ENCODE data around the gene CEP85L.

The CEP85L gene

DNA sequence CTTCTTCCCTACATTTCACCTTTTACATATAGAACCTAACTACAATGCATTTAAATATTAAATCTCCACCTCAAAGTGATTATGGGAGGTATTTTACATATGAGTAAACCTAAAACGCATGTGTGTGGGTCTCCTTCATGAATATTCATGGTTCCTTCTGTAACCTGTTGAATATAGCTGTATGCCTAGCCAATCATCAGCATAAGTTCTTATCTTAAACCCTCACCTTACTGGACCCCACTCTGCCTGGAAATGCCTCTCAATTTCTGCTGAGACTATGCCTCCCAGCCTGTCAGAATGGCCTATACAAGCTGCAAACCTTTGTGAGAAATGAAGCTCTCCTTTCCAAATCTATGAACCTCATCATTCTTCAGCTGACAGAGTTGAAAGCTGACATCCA, 21.3 kb downstream of the CEP85L start:
- no peak overlapping the region for H3K4me3 ChIP-seq (ENCODE audit: low read length)
- no CpG with 5 or more reads among the region's 1 CpG for WGBS (ENCODE audit: extremely low coverage, insufficient coverage, low lambda C conversion rate)
- H2AK5ac ChIP-seq (ENCODE audit: low read length) = no peak overlapping the region
- H3K4me1 ChIP-seq (ENCODE audit: control insufficient read depth, low read depth, low read length) = no peaks in the 10 kb centered on the region
- no peak overlapping the region for H2BK5ac ChIP-seq (ENCODE audit: low read length)
- H3K23ac ChIP-seq (ENCODE audit: low read length) = no peak overlapping the region
- no peak overlapping the region for H3K9ac ChIP-seq (ENCODE audit: low read length)
- no peak overlapping the region for H3K56ac ChIP-seq (ENCODE audit: low read length)
- no peak overlapping the region for H2BK120ac ChIP-seq (ENCODE audit: low read depth, low read length)
- no peak for DNase-seq
- no peak overlapping the region for H4K8ac ChIP-seq (ENCODE audit: low read depth, low read length)
- no peak overlapping the region for H3K4me2 ChIP-seq (ENCODE audit: low read length)
- H3K79me1 ChIP-seq (ENCODE audit: low read length) = no peaks in the 10 kb centered on the region
- no peaks in the 10 kb centered on the region for H3K79me2 ChIP-seq (ENCODE audit: control insufficient read depth, insufficient read depth, low read length)
- no peak overlapping the region for H4K5ac ChIP-seq (ENCODE audit: low read length)
- no peaks in the 10 kb centered on the region for H3K27me3 ChIP-seq (ENCODE audit: insufficient read depth, low read length, poor library complexity)
- H3K27ac ChIP-seq (ENCODE audit: low read depth, low read length) = no peak overlapping the region
- H2BK15ac ChIP-seq (replicated peaks; ENCODE audit: low read depth) = no peak overlapping the region
- H3K4ac ChIP-seq (ENCODE audit: low read depth, low read length) = no peak overlapping the region
- no peaks in the 10 kb centered on the region for H3K36me3 ChIP-seq (ENCODE audit: control insufficient read depth, insufficient read depth, low read length)
- H3K18ac ChIP-seq (ENCODE audit: low read length) = no peak overlapping the region

DNA sequence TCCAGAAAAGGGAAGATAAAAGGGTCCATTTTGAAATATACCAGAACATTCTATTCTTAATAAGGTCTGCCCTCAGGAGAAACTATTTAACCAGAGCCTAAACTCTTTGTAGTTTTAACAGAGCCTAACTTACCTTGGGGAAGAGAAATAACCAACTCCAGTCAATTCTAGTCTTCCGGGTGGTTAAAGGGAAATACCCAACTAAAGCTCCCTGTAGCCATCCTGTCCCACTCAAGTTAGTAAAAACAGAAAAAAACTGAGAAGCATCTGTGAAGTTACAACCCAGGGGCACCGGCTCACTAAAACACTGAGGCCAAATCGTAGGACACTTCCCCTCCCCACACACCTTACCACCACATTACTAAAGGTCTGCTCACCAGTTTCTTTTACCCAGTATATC, 23.7 kb downstream of the CEP85L start:
- Histone ChIP-seq H3K4me1 (ENCODE audit: control insufficient read depth, low read depth, low read length) (no peaks in the 10 kb centered on the region), H4K5ac (ENCODE audit: low read length) (no peak overlapping the region), H3K79me2 (ENCODE audit: control insufficient read depth, insufficient read depth, low read length) (no peaks in the 10 kb centered on the region), H4K8ac (ENCODE audit: low read depth, low read length) (no peak overlapping the region), H2BK5ac (ENCODE audit: low read length) (no peak overlapping the region), H3K56ac (ENCODE audit: low read length) (no peak overlapping the region), H3K18ac (ENCODE audit: low read length) (no peak overlapping the region), H2BK120ac (ENCODE audit: low read depth, low read length) (no peak overlapping the region), H3K4me3 (ENCODE audit: low read length) (no peak overlapping the region), H2BK15ac (replicated peaks; ENCODE audit: low read depth) (no peak overlapping the region), H3K36me3 (ENCODE audit: control insufficient read depth, insufficient read depth, low read length) (no peaks in the 10 kb centered on the region), H3K27ac (ENCODE audit: low read depth, low read length) (no peak overlapping the region), H3K27me3 (ENCODE audit: insufficient read depth, low read length, poor library complexity) (no peaks in the 10 kb centered on the region), H3K4me2 (ENCODE audit: low read length) (no peak overlapping the region), H3K4ac (ENCODE audit: low read depth, low read length) (no peak overlapping the region), H3K23ac (ENCODE audit: low read length) (no peak overlapping the region), H2AK5ac (ENCODE audit: low read length) (no peak overlapping the region), H3K9ac (ENCODE audit: low read length) (no peak overlapping the region), H3K79me1 (ENCODE audit: low read length) (peaks cover 1% of the 10 kb centered on the region)
- no CpG with 5 or more reads among the region's 3 CpGs for WGBS (ENCODE audit: extremely low coverage, insufficient coverage, low lambda C conversion rate)
- no peak for DNase-seq

DNA sequence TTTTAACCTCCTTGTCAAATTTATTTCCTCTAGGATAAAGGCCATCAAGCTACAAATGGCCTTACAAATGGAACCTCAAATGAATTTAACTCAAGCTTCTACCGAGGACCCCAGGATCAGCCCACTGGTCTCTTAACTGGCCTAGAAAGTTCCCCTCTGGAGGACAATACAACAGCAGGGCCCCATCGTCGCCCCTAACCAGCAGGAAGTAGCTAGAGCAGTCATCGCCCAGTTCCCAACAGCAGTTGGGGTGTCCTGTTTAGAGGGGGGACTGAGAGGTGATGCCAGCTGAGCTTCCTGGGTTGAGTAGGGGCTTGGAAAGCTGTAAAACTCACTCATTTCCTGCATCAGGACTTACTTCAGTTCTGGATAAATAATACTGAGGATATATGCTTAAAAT, 25.6 kb downstream of the CEP85L start:
- no peak overlapping the region for H4K8ac ChIP-seq (ENCODE audit: low read depth, low read length)
- H3K27ac ChIP-seq (ENCODE audit: low read depth, low read length) = no peak overlapping the region
- no peak overlapping the region for H3K9ac ChIP-seq (ENCODE audit: low read length)
- H3K27me3 ChIP-seq (ENCODE audit: insufficient read depth, low read length, poor library complexity) = no peaks in the 10 kb centered on the region
- H3K36me3 ChIP-seq (ENCODE audit: control insufficient read depth, insufficient read depth, low read length) = no peaks in the 10 kb centered on the region
- H3K56ac ChIP-seq (ENCODE audit: low read length) = no peak overlapping the region
- DNase-seq = no peak
- H3K4me3 ChIP-seq (ENCODE audit: low read length) = no peak overlapping the region
- WGBS (ENCODE audit: extremely low coverage, insufficient coverage, low lambda C conversion rate) = no CpG with 5 or more reads among the region's 4 CpGs
- no peaks in the 10 kb centered on the region for H3K79me2 ChIP-seq (ENCODE audit: control insufficient read depth, insufficient read depth, low read length)
- no peak overlapping the region for H3K18ac ChIP-seq (ENCODE audit: low read length)
- no peak overlapping the region for H3K4ac ChIP-seq (ENCODE audit: low read depth, low read length)
- H3K23ac ChIP-seq (ENCODE audit: low read length) = no peak overlapping the region
- H3K4me2 ChIP-seq (ENCODE audit: low read length) = no peak overlapping the region
- no peak overlapping the region for H2BK120ac ChIP-seq (ENCODE audit: low read depth, low read length)
- no peak overlapping the region for H4K5ac ChIP-seq (ENCODE audit: low read length)
- H3K4me1 ChIP-seq (ENCODE audit: control insufficient read depth, low read depth, low read length) = no peaks in the 10 kb centered on the region
- no peak overlapping the region for H2BK15ac ChIP-seq (replicated peaks; ENCODE audit: low read depth)
- H2AK5ac ChIP-seq (ENCODE audit: low read length) = no peak overlapping the region
- H2BK5ac ChIP-seq (ENCODE audit: low read length) = no peak overlapping the region
- H3K79me1 ChIP-seq (ENCODE audit: low read length) = peaks cover 1% of the 10 kb centered on the region

DNA sequence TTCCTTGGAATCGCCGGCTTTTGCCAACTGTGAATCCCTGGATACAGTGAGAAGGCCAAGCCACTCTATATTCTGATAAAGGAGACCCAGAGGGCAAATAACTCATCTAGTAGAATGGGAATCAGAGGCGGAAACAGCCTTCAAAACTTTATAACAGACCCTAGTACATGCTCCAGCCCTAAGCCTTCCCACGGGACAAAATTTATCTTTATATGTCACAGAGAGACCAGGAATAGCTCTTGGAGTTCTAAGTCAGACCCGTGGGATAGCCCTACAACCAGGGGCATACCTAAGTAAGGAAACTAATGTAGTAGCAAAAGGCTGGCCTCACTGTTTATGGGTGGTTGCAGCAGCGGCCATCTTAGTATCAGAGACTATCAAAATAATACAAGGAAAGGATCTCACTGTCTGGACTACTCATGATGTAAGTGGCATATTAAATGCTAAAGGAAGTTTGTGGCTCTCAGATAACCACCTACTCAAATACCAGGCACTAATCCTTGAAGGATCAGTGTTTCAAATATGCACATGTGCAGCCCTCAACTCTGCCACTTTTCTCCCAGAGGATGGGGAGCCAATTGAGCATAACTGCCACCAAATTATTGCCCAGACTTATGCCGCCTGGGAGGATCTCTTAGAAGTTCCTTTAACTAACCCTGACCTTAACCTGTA, 29.5 kb downstream of the CEP85L start:
- H2BK5ac ChIP-seq (ENCODE audit: low read length) = no peak overlapping the region
- no peak overlapping the region for H2BK15ac ChIP-seq (replicated peaks; ENCODE audit: low read depth)
- no peak overlapping the region for H3K56ac ChIP-seq (ENCODE audit: low read length)
- H3K9ac ChIP-seq (ENCODE audit: low read length) = no peak overlapping the region
- H4K5ac ChIP-seq (ENCODE audit: low read length) = no peak overlapping the region
- no peak overlapping the region for H3K4me3 ChIP-seq (ENCODE audit: low read length)
- no peak overlapping the region for H3K27ac ChIP-seq (ENCODE audit: low read depth, low read length)
- H3K4ac ChIP-seq (ENCODE audit: low read depth, low read length) = no peak overlapping the region
- no CpG with 5 or more reads among the region's 7 CpGs for WGBS (ENCODE audit: extremely low coverage, insufficient coverage, low lambda C conversion rate)
- peaks cover 4% of the 10 kb centered on the region for H3K79me1 ChIP-seq (ENCODE audit: low read length)
- no peaks in the 10 kb centered on the region for H3K36me3 ChIP-seq (ENCODE audit: control insufficient read depth, insufficient read depth, low read length)
- H3K23ac ChIP-seq (ENCODE audit: low read length) = no peak overlapping the region
- H3K27me3 ChIP-seq (ENCODE audit: insufficient read depth, low read length, poor library complexity) = no peaks in the 10 kb centered on the region
- H4K8ac ChIP-seq (ENCODE audit: low read depth, low read length) = no peak overlapping the region
- no peak overlapping the region for H3K18ac ChIP-seq (ENCODE audit: low read length)
- DNase-seq = no peak
- H2AK5ac ChIP-seq (ENCODE audit: low read length) = no peak overlapping the region
- H2BK120ac ChIP-seq (ENCODE audit: low read depth, low read length) = no peak overlapping the region
- H3K79me2 ChIP-seq (ENCODE audit: control insufficient read depth, insufficient read depth, low read length) = no peaks in the 10 kb centered on the region
- H3K4me1 ChIP-seq (ENCODE audit: control insufficient read depth, low read depth, low read length) = no peaks in the 10 kb centered on the region
- H3K4me2 ChIP-seq (ENCODE audit: low read length) = no peak overlapping the region

DNA sequence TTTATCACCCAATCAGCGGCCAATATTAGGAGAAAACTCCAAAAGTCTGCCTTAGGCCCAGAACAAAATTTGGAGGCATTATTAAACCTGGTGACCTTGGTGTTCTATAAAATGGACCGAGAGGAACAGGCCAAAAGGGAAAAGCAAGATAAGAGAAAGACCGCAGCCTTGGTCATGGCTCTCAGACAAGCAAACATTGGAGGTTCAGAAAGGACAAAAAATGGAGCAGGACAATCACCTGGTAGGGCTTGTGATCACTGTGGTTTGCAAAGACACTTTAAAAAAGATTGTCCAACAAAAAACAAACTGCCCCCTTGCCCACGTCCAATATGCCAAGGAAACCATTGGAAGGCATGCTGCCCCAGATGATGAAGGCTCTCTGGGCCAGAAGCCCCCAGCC, 31.2 kb downstream of the CEP85L start:
- Histone ChIP-seq H3K79me2 (ENCODE audit: control insufficient read depth, insufficient read depth, low read length) (no peaks in the 10 kb centered on the region), H3K4me2 (ENCODE audit: low read length) (no peak overlapping the region), H2BK5ac (ENCODE audit: low read length) (no peak overlapping the region), H3K23ac (ENCODE audit: low read length) (no peak overlapping the region), H3K4me1 (ENCODE audit: control insufficient read depth, low read depth, low read length) (no peaks in the 10 kb centered on the region), H3K56ac (ENCODE audit: low read length) (no peak overlapping the region), H3K79me1 (ENCODE audit: low read length) (peaks cover 4% of the 10 kb centered on the region), H3K27ac (ENCODE audit: low read depth, low read length) (no peak overlapping the region), H2BK15ac (replicated peaks; ENCODE audit: low read depth) (no peak overlapping the region), H3K9ac (ENCODE audit: low read length) (no peak overlapping the region), H3K18ac (ENCODE audit: low read length) (no peak overlapping the region), H3K27me3 (ENCODE audit: insufficient read depth, low read length, poor library complexity) (no peaks in the 10 kb centered on the region), H3K4me3 (ENCODE audit: low read length) (no peak overlapping the region), H4K8ac (ENCODE audit: low read depth, low read length) (no peak overlapping the region), H2BK120ac (ENCODE audit: low read depth, low read length) (no peak overlapping the region), H2AK5ac (ENCODE audit: low read length) (no peak overlapping the region), H4K5ac (ENCODE audit: low read length) (no peak overlapping the region), H3K4ac (ENCODE audit: low read depth, low read length) (no peak overlapping the region), H3K36me3 (ENCODE audit: control insufficient read depth, insufficient read depth, low read length) (no peaks in the 10 kb centered on the region)
- no peak for DNase-seq
- WGBS (ENCODE audit: extremely low coverage, insufficient coverage, low lambda C conversion rate) = no CpG with 5 or more reads among the region's 4 CpGs
